Heart left ventricle (tissue), 16 donors: ENCODE results near the gene SPTBN4. TPM values are rescaled to one million over a fixed set of nuclear protein-coding genes. Genes with fewer than 3 reads are reported as not detected.

ENCODE experiments used
- ATAC-seq, 4 donors: fragments of 200-7000 bp; cut with Tn5 transposase; one replicate each; pipeline ENCODE4 v1.9.1; 2020 to 2022; ENCODE audit warnings: moderate library complexity in 4 of 4, mild to moderate bottlenecking in 3 of 4, moderate number of reproducible peaks in 1 of 4
- DNase-seq, 5 donors: peaks; one replicate each; pipeline ENCODE4 v3.0.0-alpha.2; 2020
- H3K27ac ChIP-seq, 12 donors: fragments of 200-600 bp; sonication (generic) in 4 of 12; one replicate each; pipeline versions ENCODE4 v1.5.0 to v1.8.0; 2016 to 2022; ENCODE audit warnings: mild to moderate bottlenecking in 2 of 12
- H3K27me3 ChIP-seq, 9 donors: fragments of 200-600 bp; sonication (generic) in 2 of 9; one replicate each; pipeline versions ENCODE4 v1.5.1 to v1.8.0; 2016 to 2022; ENCODE audit warnings: mild to moderate bottlenecking in 3 of 9
- H3K36me3 ChIP-seq, 9 donors: fragments of 200-600 bp; sonication (generic) in 2 of 9; one replicate each; pipeline versions ENCODE4 v1.5.0 to v1.8.0; 2018 to 2022; ENCODE audit warnings: mild to moderate bottlenecking in 2 of 9
- H3K4me1 ChIP-seq, 12 donors: fragments of 200-600 bp; sonication (generic) in 4 of 12; one replicate each; pipeline versions ENCODE4 v1.5.0 to v1.8.0; 2016 to 2022; ENCODE audit warnings: mild to moderate bottlenecking in 3 of 12
- H3K4me3 ChIP-seq, 12 donors: fragments of 200-600 bp; sonication (generic) in 4 of 12; one replicate each; pipeline versions ENCODE4 v1.5.0 to v1.8.0; 2017 to 2022; ENCODE audit warnings: mild to moderate bottlenecking in 9 of 12, moderate library complexity in 4 of 12
- H3K9me3 ChIP-seq, 12 donors: fragments of 200-600 bp; sonication (generic) in 4 of 12; one replicate each; pipeline versions ENCODE4 v1.5.0 to v1.8.0; 2016 to 2022; ENCODE audit warnings: mild to moderate bottlenecking in 1 of 12
- CTCF ChIP-seq, 12 donors: fragments of 200-600 bp; sonication (generic) in 4 of 12; IDR thresholded peaks; one replicate each; pipeline versions ENCODE4 v1.5.0 to v1.8.0; 2018 to 2022; ENCODE audit warnings: antibody characterized with exemption in 12 of 12, mild to moderate bottlenecking in 5 of 12
- POLR2A ChIP-seq, 2 donors: fragments of 450-650 bp; IDR thresholded peaks; one replicate each; pipeline ENCODE4 v1.6.1; 2017; ENCODE audit warnings: antibody characterized with exemption in 2 of 2, mild to moderate bottlenecking in 2 of 2, moderate library complexity in 2 of 2
- whole genome bisulfite sequencing, 4 donors: extraction: QIAGEN DNeasy Blood & Tissue Kit in 2 of 4; methylation state at CpG; one replicate each; pipeline versions ENCODE4 v1.1.5 to v1.1.7; 2013 to 2018; 5-methylcytosine and 5-hydroxymethylcytosine counted together
- intact Hi-C, 10 donors: fragments of 100-400 bp; cut with DNase I; formaldehyde crosslinking; loops; one replicate each; pipeline versions ENCODE4 v1.11.1 to v1.14.2; 2022
- polyA plus RNA-seq, 2 donors: library from polyadenylated mRNA; stranded (reverse); fragments of 200-250 nt; gene quantifications; one replicate each; pipeline ENCODE4 v1.2.3, GENCODE V29; 2013
- total RNA-seq, 9 donors: library from RNA; depleted of rRNA in 2 of 9; stranded (reverse); fragments of >200 nt in 2 of 9; fragmentation: NEBNext Ultra II Directional in 3 of 9; extraction: Animal tissue kit (Norgen Biotek cat#: 25700) in 3 of 9; gene quantifications; one replicate each; pipeline versions ENCODE4 v1.1.0 to v1.2.4, GENCODE V29; 2016 to 2023
- donor health status: ischemic (EF 13 %, LVEDD 7.1; RV severe dilation, severe dysfunction).
- donor health status: healthy with polysubstance abuse.
- donor health status: DM: no; HTN: yes; CAD: no.
- donor health status: DM: no; HTN: no; CAD: no.
- donor health status: ischemic (EF 25% LVEDD 6.9; RV normal size, moderate dysfunction).
- donor health status: ischemic (EF 25% LVEDD 5.7; RV mildly dilated, moderate dysfunction).
- donor health status: healthy.
- donor health status: DM: yes; HTN: yes; CAD: no.
- donor health status: ischemic (EF 35%, LVEDD 5.7; RV mildly dilated, moderate dysfunction).
- donor health status: nonischemic (EF 11% LVEDD 7.7; RV severe dilation, severe dysfunction).
- donor health status: DM: yes; HTN: yes; CAD: no.
- donor health status: PGD.
- donor health status: ischemic (EF 29% LVEDD 5.4; RV normal size, mild dysfunction).
- donor health status: nonischemic (EF 23%, LVEDD 6.1; RV moderate dilation, normal function).

SPTBN4 gene
- total and polyA plus RNA-seq, 11 donors: 1.9 to 8.7 (median 4.2) TPM

- Histone ChIP-seq H3K36me3 (peaks cover 0 to 84% (median 28%) of the 10 kb centered on the region in 9 donors), H3K9me3 (no peaks in the 10 kb centered on the region), H3K4me1 (peaks cover 0 to 36% (median 12%) of the 10 kb centered on the region in 12 donors), H3K4me3 (no peak overlapping the region), H3K27me3 (no peaks in the 10 kb centered on the region), H3K27ac (peak overlapping the region in 2 of 12 donors; percentile 89 to 96)
- TF ChIP-seq CTCF (IDR thresholded peaks at IDR 0.05) (no peak), POLR2A (IDR thresholded peaks at IDR 0.05) (no peak)
- no peak for DNase-seq
- intact Hi-C loops: no loop called here
- no peak for ATAC-seq
- WGBS, 4 donors: 75 to 96% (median 88%) methylated on average over 5 of the region's 5 CpGs
Observed at GRCh38 chr19:40616178-40616577, 149.4 kb downstream of the SPTBN4 start.

GRCh38 chr19:40616941-40617340 is 150.1 kb downstream of the SPTBN4 start:
- DNase-seq (peak in 1 of 5 donors; percentile 18), ATAC-seq (no peak)
- no peak overlapping the region for H3K4me3 ChIP-seq
- peak overlapping the region in 1 of 12 donors; percentile 11 for H3K27ac ChIP-seq
- intact Hi-C loops: no loop called here
- H3K4me1 ChIP-seq: peaks cover 0 to 30% (median 11%) of the 10 kb centered on the region in 12 donors
- H3K9me3 ChIP-seq: no peaks in the 10 kb centered on the region
- TF ChIP-seq POLR2A (IDR thresholded peaks at IDR 0.05) (no peak), CTCF (IDR thresholded peaks at IDR 0.05) (no peak)
- H3K27me3 ChIP-seq: no peaks in the 10 kb centered on the region
- 90 to 98% (median 94%) methylated on average over 17 of the region's 17 CpGs for WGBS, 4 donors
- H3K36me3 ChIP-seq: peaks cover 0 to 87% (median 35%) of the 10 kb centered on the region in 9 donors

GRCh38 chr19:40617961-40618360 is 151.2 kb downstream of the SPTBN4 start:
- intact Hi-C loops: no loop called here
- TF ChIP-seq CTCF (IDR thresholded peaks at IDR 0.05) (no peak), POLR2A (IDR thresholded peaks at IDR 0.05) (no peak)
- Histone ChIP-seq H3K4me3 (no peak overlapping the region), H3K27ac (no peak overlapping the region), H3K27me3 (no peaks in the 10 kb centered on the region), H3K9me3 (no peaks in the 10 kb centered on the region), H3K36me3 (peaks cover 0 to 87% (median 41%) of the 10 kb centered on the region in 9 donors), H3K4me1 (peaks cover 0 to 30% (median 11%) of the 10 kb centered on the region in 12 donors)
- DNase-seq (peak in 1 of 5 donors; percentile 3), ATAC-seq (no peak)
- 88 to 95% (median 90%) methylated on average over 4 of the region's 4 CpGs for WGBS, 4 donors

- H3K9me3 ChIP-seq: no peaks in the 10 kb centered on the region
- peaks cover 0 to 16% (median 7%) of the 10 kb centered on the region in 12 donors for H3K4me1 ChIP-seq
- no peaks in the 10 kb centered on the region for H3K27me3 ChIP-seq
- H3K4me3 ChIP-seq: no peak overlapping the region
- peak overlapping the region; percentile 1 to 86 (median 64) for H3K27ac ChIP-seq
- ATAC-seq (peak; percentile 57 to 86 (median 64)), DNase-seq (peak in 2 of 5 donors; percentile 49 to 59)
- peaks cover 0 to 95% (median 54%) of the 10 kb centered on the region in 9 donors for H3K36me3 ChIP-seq
- intact Hi-C loops: no loop called here
- TF ChIP-seq POLR2A (IDR thresholded peaks at IDR 0.05) (no peak), CTCF (IDR thresholded peaks at IDR 0.05) (no peak)
- WGBS, 4 donors: 68 to 77% (median 71%) methylated on average over 10 to 11 of the region's 11 CpGs
Observed at GRCh38 chr19:40619333-40620160, 152.7 kb downstream of the SPTBN4 start.
